Measurements from ENCODE around the gene CHTOP.

Gene CHTOP

GRCh38 chr1:153683854-153684253 lies 50.0 kb downstream of the CHTOP start:
- in situ Hi-C loops (cut with HindIII; ENCODE audit: low sequenced_read_pairs) = no loop called here

- in situ Hi-C loops (cut with HindIII; ENCODE audit: low sequenced_read_pairs) = loop anchor here (5.0 kb wide), 1 partner anchor 57 kb away; no protein-coding TSS in a partner anchor
Measured at GRCh38 chr1:153684892-153685291, 51.0 kb downstream of the CHTOP start.

DNA sequence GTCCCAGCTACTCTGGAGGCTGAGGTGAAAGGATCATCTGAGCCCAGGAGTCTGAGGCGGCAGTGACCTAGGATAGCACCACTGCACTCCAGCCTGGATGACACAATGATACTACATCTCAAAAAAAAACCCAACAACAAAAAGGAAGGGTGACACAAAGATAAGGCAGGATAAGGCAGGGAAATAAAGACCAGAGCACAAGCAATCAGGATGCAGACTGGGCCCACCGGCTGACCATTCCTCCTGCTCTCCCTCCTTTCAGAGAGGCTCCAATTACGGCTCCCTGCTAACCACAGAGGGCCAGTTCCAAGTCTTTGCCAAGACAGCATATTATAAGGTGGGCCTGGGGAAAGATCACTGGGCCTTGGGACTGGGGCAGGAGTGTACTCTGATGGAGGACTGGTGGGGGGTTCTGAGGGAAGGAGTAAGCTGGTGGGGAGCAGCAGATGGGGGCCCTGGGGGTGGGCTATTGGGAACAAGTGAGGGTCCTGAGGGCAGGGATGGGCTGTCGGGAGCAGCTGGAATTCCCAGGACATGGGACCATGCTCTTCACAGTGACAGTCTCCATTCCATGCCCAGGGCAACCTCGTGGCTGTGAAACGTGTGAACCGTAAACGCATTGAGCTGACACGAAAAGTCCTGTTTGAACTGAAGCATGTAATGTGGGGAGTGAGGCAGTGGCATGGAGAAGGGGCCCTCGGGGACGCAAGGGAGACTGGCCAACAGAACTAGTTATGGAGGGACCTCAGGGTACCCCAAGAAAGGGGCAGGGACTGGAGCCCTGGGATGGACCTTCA lies 51.9 kb downstream of the CHTOP start:
- in situ Hi-C loops (cut with HindIII; ENCODE audit: low sequenced_read_pairs) = loop anchor here (5.0 kb wide), 1 partner anchor 57 kb away; no protein-coding TSS in a partner anchor

DNA sequence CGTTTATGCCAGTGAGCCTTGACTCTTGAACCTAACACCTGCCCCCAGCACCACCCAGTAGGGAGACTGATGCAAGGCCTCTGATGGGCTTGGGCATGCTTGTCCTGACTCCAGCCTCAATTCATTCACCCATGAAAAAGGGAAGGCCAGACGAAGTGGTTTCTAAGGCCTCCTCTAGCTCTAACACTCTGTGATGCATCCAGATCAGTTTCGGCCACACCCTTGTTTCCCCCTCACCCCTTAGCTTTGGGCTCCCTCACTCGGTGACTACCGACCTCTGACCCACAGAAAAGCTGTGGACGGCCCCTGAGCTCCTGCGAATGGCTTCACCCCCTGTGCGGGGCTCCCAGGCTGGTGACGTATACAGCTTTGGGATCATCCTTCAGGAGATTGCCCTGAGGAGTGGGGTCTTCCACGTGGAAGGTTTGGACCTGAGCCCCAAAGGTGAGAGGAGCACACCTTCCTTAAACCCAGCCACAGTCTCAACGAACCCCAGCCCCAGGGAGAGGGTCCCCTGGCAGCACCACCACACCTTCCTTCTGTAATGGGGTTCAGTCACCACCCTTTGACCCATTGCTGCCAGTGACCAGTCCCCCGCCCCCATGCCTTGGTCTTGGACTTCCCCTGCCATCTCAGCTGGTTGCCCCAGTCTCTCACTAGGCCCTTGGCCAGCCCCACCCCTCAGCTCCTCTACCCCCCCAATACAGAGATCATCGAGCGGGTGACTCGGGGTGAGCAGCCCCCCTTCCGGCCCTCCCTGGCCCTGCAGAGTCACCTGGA lies 53.7 kb downstream of the CHTOP start:
- in situ Hi-C loops (cut with HindIII; ENCODE audit: low sequenced_read_pairs) = loop anchor here (5.0 kb wide), 1 partner anchor 55 kb away; no protein-coding TSS in a partner anchor

GRCh38 chr1:153688276-153688675 lies 54.4 kb downstream of the CHTOP start:
- in situ Hi-C loops (cut with HindIII; ENCODE audit: low sequenced_read_pairs) = loop anchor here (5.0 kb wide), 1 partner anchor 54 kb away; no protein-coding TSS in a partner anchor

DNA sequence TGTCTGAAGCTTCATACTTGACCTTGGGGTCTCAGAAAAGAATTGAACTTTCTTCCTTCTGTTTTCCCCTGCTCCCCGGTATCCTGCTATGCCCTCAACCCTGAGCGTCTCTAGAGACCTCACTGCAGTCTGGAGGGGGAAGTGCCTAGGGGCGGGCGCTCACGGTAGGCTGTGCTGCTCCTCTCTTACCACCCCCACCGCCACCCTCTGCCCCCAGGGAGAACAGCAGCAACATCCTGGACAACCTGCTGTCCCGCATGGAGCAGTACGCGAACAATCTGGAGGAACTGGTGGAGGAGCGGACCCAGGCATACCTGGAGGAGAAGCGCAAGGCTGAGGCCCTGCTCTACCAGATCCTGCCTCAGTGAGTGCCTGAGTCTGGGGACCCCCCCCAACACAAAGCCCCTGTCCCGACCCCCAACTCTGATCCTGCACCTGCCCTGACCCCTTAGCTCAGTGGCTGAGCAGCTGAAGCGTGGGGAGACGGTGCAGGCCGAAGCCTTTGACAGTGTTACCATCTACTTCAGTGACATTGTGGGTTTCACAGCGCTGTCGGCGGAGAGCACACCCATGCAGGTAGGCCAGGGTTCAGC lies 55.0 kb downstream of the CHTOP start:
- in situ Hi-C loops (cut with HindIII; ENCODE audit: low sequenced_read_pairs) = loop anchor here (5.0 kb wide), 1 partner anchor 53 kb away; no protein-coding TSS in a partner anchor

- in situ Hi-C loops (cut with HindIII; ENCODE audit: low sequenced_read_pairs) = no loop called here
Measured at GRCh38 chr1:153693466-153693865, 59.6 kb downstream of the CHTOP start.

All from endothelial cell of hepatic sinusoid (primary cell).